ENCODE measurements around the gene WDR26. TPM values are rescaled to one million over a fixed set of nuclear protein-coding genes. Genes with fewer than 3 reads are reported as not detected.

The WDR26 gene
- total RNA-seq, 1 experiment from 2014 or later: 81.4 TPM

GRCh38 chr1:224407571-224408293 is 26.9 kb downstream of the WDR26 start:
- Mint-ChIP-seq H3K27me3 (ENCODE audit: low read depth) (no peaks in the 10 kb centered on the region), H3K36me3 (ENCODE audit: insufficient read depth in 1 of 3, low read depth in 3 of 3) (peaks cover 15 to 79% (median 69%) of the 10 kb centered on the region in 3 experiments; a peak in 6 of 7 replicates), H3K27ac (peak overlapping the region in 1 of 3 experiments; percentile 49; a peak in 2 of 7 replicates), H3K4me1 (0 out of 4 replicates have a peak, but pooled peaks cover 0 to 4% of the 10 kb centered on the region in 2 experiments), H3K4me3 (no peak overlapping the region), H3K9me3 (no peaks in the 10 kb centered on the region)
- Histone ChIP-seq H3K4ac (ENCODE audit: low read depth, low read length) (no peak overlapping the region), H3K14ac (ENCODE audit: insufficient read depth, low read length) (no peak overlapping the region), H3K79me1 (ENCODE audit: insufficient read depth, low read depth, low read length, poor library complexity, severe bottlenecking) (no peaks in the 10 kb centered on the region), H3K18ac (ENCODE audit: insufficient read length, low read depth, low read length) (no peak overlapping the region), H3K4me1 (ENCODE audit: insufficient read depth, low read length) (no peaks in the 10 kb centered on the region), H2AFZ (ENCODE audit: low read length) (no peak overlapping the region), H2BK5ac (ENCODE audit: insufficient read length, low read length) (no peak overlapping the region), H3K4me2 (ENCODE audit: insufficient read depth, insufficient read length, low read length) (no peak overlapping the region), H4K20me1 (ENCODE audit: control insufficient read depth, insufficient read depth, insufficient read length) (no peaks in the 10 kb centered on the region), H3K27me3 (ENCODE audit: insufficient read depth, low read length) (no peaks in the 10 kb centered on the region), H3T11ph (ENCODE audit: low read length) (no peak overlapping the region), H3K56ac (ENCODE audit: insufficient read length, low read depth, low read length) (no peak overlapping the region), H4K5ac (ENCODE audit: insufficient read length, low read depth, low read length) (no peak overlapping the region), H2AK5ac (ENCODE audit: insufficient read length, low read length) (no peak overlapping the region), H2BK120ac (ENCODE audit: low read depth, low read length, poor library complexity, severe bottlenecking) (no peak overlapping the region), H4K8ac (replicated peaks; ENCODE audit: insufficient read length, low read depth, low read length) (no peak overlapping the region), H2BK12ac (ENCODE audit: insufficient read length, low read depth, low read length) (no peak overlapping the region), H3K9me3 (ENCODE audit: control insufficient read depth, low read depth, low read length) (no peaks in the 10 kb centered on the region), H3K23ac (ENCODE audit: insufficient read length, low read depth, low read length) (no peak overlapping the region), H2BK20ac (ENCODE audit: low read depth, low read length, poor library complexity, severe bottlenecking) (no peak overlapping the region), H3K27ac (ENCODE audit: insufficient read length, low read depth, low read length) (no peak overlapping the region), H3K23me2 (ENCODE audit: insufficient read length, low read depth, low read length, poor library complexity, severe bottlenecking) (no peaks in the 10 kb centered on the region), H3K9ac (ENCODE audit: extremely low read depth, insufficient read length, low read length) (no peak overlapping the region), H2BK15ac (ENCODE audit: low read depth, low read length) (no peak overlapping the region), H3K79me2 (ENCODE audit: insufficient read depth, low read length) (no peaks in the 10 kb centered on the region), H4K91ac (ENCODE audit: insufficient read length, low read depth, low read length) (no peak overlapping the region)
- DNase-seq: no peak
- TF ChIP-seq CTCF (conservative IDR thresholded peaks at IDR 0.05): no peak
- WGBS (ENCODE audit: extremely low coverage, insufficient read length, low lambda C conversion rate): no CpG with 5 or more reads among the region's 7 CpGs

Measured in H9 (cell line).